Mesodermal cell (in vitro differentiated cells): Measurements from ENCODE around the gene IL12RB2.

Experiments
- H3K27ac ChIP-seq: 2 replicates; pipeline ENCODE4 v1.7.0; 2013; ENCODE audit warnings: mild to moderate bottlenecking, low read depth, low read length, moderate library complexity; ENCODE audit not compliant: severe bottlenecking
- H3K36me3 ChIP-seq: 2 replicates; pipeline ENCODE4 v1.7.1; 2013; ENCODE audit warnings: mild to moderate bottlenecking, low read length, moderate library complexity; ENCODE audit not compliant: control insufficient read depth, insufficient read depth
- H3K4me1 ChIP-seq: one replicate; pipeline ENCODE4 v1.7.1; 2013; ENCODE audit warnings: mild to moderate bottlenecking, low read length; ENCODE audit not compliant: insufficient read depth, control insufficient read depth, poor library complexity, severe bottlenecking
- H3K4me3 ChIP-seq: 2 replicates; pipeline ENCODE4 v1.7.0; 2013; ENCODE audit warnings: low read length, control low read depth, mild to moderate bottlenecking; ENCODE audit not compliant: insufficient read depth, poor library complexity, severe bottlenecking; ENCODE audit errors: extremely low read depth
- H3K9me3 ChIP-seq: 2 replicates; pipeline ENCODE4 v1.7.1; 2013; ENCODE audit warnings: mild to moderate bottlenecking, low read length, moderate library complexity; ENCODE audit not compliant: control insufficient read depth
- WGBS, 2 experiments: methylation state at CpG; one replicate each; pipeline ENCODE4 v1.1.5; 2013; ENCODE audit warnings: missing lambda C conversion rate in 2 of 2; ENCODE audit not compliant: insufficient coverage in 2 of 2; 5-methylcytosine and 5-hydroxymethylcytosine counted together

IL12RB2 gene

GRCh38 chr1:67333603-67334002 lies 25.9 kb downstream of the IL12RB2 start:
- 80% methylated on average over 1 of the region's 3 CpGs; no CpG with 5 or more reads in 1 of the 2 experiments for WGBS, 2 experiments
- Histone ChIP-seq H3K27ac (no peak overlapping the region), H3K4me3 (no peak overlapping the region), H3K36me3 (no peaks in the 10 kb centered on the region), H3K4me1 (no peaks in the 10 kb centered on the region), H3K9me3 (no peaks in the 10 kb centered on the region)

DNA sequence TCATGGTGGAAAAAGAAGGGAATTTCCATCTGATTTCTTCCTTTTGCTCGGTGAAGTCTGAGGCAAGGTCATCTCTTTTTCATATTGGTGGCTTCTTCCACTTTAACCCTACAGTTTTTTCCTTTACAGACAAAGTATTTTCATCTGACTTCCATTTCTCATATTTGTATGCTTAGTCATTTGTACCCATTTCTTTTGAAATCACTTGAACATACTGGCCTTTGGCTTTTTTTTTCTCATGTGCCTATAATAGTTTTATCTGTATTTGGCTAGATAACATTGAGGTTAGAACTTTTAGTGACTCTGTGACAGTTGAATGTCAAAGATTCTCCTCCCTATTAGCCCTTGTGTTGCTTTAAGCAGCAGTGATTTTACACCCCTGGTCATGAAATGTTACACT lies 27.7 kb downstream of the IL12RB2 start:
- WGBS, 2 experiments: no CpG with 5 or more reads among the region's 1 CpG
- Histone ChIP-seq H3K27ac (no peak overlapping the region), H3K4me3 (no peak overlapping the region), H3K4me1 (peaks cover 3% of the 10 kb centered on the region), H3K9me3 (no peaks in the 10 kb centered on the region), H3K36me3 (no peaks in the 10 kb centered on the region)

DNA sequence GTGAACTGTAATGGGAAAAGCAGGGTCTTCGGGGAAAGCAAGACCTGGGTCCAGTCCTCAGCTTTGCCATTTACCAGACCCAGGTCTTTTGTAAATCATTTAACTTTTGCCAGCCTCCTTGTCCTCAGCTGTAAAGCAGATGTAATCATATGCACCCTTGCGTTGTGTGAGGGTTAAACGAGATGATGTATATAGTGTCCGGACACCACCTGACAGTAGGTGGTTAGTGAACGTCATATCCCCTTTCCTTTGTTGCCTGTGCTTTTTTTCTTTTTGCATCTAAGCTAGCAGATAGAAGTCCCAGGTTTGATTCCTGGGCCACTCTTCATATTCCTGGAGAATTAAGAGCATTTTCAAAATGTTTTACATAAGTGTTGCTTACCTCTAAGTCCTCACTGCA lies 28.5 kb downstream of the IL12RB2 start:
- no peaks in the 10 kb centered on the region for H3K36me3 ChIP-seq
- no peaks in the 10 kb centered on the region for H3K9me3 ChIP-seq
- peaks cover 3% of the 10 kb centered on the region for H3K4me1 ChIP-seq
- WGBS, 2 experiments: 95 to 97% methylated on average over 4 of the region's 5 CpGs
- no peak overlapping the region for H3K4me3 ChIP-seq
- H3K27ac ChIP-seq: no peak overlapping the region

- H3K4me1 ChIP-seq: peaks cover 3% of the 10 kb centered on the region
- H3K9me3 ChIP-seq: no peaks in the 10 kb centered on the region
- H3K4me3 ChIP-seq: no peak overlapping the region
- H3K36me3 ChIP-seq: no peaks in the 10 kb centered on the region
- H3K27ac ChIP-seq: no peak overlapping the region
- WGBS, 2 experiments: 84 to 90% methylated on average over 2 to 3 of the region's 6 CpGs
These were observed 29.1 kb downstream of the IL12RB2 start for GRCh38 chr1:67336783-67337182.

GRCh38 chr1:67338642-67339041 lies 31.0 kb downstream of the IL12RB2 start:
- Histone ChIP-seq H3K4me3 (no peak overlapping the region), H3K4me1 (peaks cover 3% of the 10 kb centered on the region), H3K27ac (no peak overlapping the region), H3K36me3 (no peaks in the 10 kb centered on the region), H3K9me3 (no peaks in the 10 kb centered on the region)
- WGBS, 2 experiments: 100% methylated on average over 1 of the region's 3 CpGs; no CpG with 5 or more reads in 1 of the 2 experiments

- Histone ChIP-seq H3K27ac (peak overlapping the region; percentile 1), H3K4me3 (no peak overlapping the region)
These were observed 32.1 kb downstream of the IL12RB2 start for GRCh38 chr1:67339623-67340343.

GRCh38 chr1:67342076-67342890 lies 34.6 kb downstream of the IL12RB2 start:
- Histone ChIP-seq H3K27ac (no peak overlapping the region), H3K4me3 (no peak overlapping the region), H3K4me1 (peaks cover 3% of the 10 kb centered on the region), H3K9me3 (no peaks in the 10 kb centered on the region), H3K36me3 (no peaks in the 10 kb centered on the region)
- 39 to 43% methylated on average over 3 to 4 of the region's 5 CpGs for WGBS, 2 experiments

More at GRCh38 chr1:67339623-67340343, 32.1 kb downstream of the IL12RB2 start:
- H3K36me3 ChIP-seq: no peaks in the 10 kb centered on the region
- WGBS, 2 experiments: 66 to 70% methylated on average over 3 to 5 of the region's 7 CpGs
- H3K9me3 ChIP-seq: no peaks in the 10 kb centered on the region
- H3K4me1 ChIP-seq: peaks cover 3% of the 10 kb centered on the region

- H3K4me3 ChIP-seq: no peak overlapping the region
- WGBS, 2 experiments: no CpG with 5 or more reads among the region's 2 CpGs
- no peaks in the 10 kb centered on the region for H3K4me1 ChIP-seq
- H3K9me3 ChIP-seq: no peaks in the 10 kb centered on the region
- H3K27ac ChIP-seq: no peak overlapping the region
- no peaks in the 10 kb centered on the region for H3K36me3 ChIP-seq
These were observed 37.9 kb downstream of the IL12RB2 start for GRCh38 chr1:67345556-67345955.

- Histone ChIP-seq H3K4me1 (no peaks in the 10 kb centered on the region), H3K27ac (no peak overlapping the region), H3K9me3 (no peaks in the 10 kb centered on the region), H3K4me3 (no peak overlapping the region), H3K36me3 (no peaks in the 10 kb centered on the region)
- no CpG with 5 or more reads among the region's 1 CpG for WGBS, 2 experiments
These were observed 39.3 kb downstream of the IL12RB2 start for GRCh38 chr1:67346982-67347381.

DNA sequence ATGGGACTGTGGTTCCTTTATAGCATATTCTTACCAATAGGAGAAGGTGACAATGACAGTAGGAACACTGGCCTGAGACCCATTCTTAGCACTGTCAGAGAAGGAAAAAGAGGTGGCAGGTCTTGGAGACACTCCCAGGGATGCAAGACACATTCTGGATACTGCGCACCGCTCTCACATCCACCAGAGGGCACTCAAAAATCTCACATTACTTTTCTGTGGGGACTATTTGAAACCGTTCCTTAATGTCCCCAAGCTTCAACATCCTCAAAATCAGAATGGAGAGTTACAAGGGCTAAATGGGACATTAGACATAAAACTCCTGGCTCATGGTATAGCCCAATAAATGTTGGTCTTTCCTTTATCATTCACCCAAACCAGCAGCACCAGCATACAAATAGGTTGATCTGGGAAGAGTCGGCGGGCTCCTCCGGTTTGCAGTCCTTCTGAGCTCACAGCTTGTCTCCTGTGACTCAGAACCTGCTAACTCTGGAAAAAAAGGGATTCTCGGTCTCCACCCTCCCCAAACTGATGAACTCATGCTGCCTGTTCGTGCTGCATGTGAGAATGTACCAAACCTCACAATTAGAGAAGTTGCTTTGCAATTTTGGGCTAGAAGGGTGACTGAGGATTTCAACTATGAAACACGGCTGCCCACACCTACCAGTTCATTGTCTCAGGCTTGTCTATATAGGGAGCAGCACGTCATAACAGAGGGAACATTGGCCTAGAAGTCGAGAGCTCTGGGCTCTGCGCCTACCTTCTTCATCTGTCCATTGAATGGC lies 40.2 kb downstream of the IL12RB2 start:
- H3K4me3 ChIP-seq: peak overlapping the region; percentile 6

More for the DNA sequence above, 40.2 kb downstream of the IL12RB2 start:
- Histone ChIP-seq H3K27ac (no peak overlapping the region), H3K4me1 (no peaks in the 10 kb centered on the region), H3K36me3 (no peaks in the 10 kb centered on the region), H3K9me3 (no peaks in the 10 kb centered on the region)
- WGBS, 2 experiments: 39 to 70% methylated on average over 5 of the region's 12 CpGs
